ENCODE measurements around the gene EME1. TPM values are rescaled to one million over a fixed set of nuclear protein-coding genes. Genes with fewer than 3 reads are reported as not detected.

The EME1 gene
- total RNA-seq, 2 donors from 2014 or later: 1.8 to 10.1 TPM

DNA sequence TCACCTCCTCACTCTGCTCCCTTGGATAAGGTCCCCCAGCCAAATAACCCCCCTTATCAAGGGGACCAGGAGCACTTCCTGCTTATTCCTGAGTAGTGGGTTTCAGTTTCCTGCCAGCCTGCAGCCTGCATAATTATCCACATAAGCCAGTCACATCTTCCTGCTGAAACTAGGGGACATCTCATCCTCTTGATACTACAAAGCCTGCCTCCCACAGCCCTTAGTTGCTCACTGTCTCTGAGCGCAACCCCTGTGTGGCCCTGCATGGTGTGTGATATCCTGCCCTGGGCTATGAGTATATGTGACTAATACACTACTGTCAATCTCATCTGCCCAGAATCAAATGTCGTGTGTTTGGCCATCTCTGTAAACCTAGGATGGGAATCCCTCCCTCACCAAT lies 35.1 kb upstream of the EME1 start:
- intact Hi-C loops (cut with DNase I): no loop called here
- no peaks in the 10 kb centered on the region for H3K9me3 ChIP-seq
- DNase-seq: no peak
- no peaks in the 10 kb centered on the region for H3K36me3 ChIP-seq
- H3K4me3 ChIP-seq: no peak overlapping the region
- no peak overlapping the region for H3K9ac ChIP-seq (ENCODE audit: low read depth in 2 of 2, low read length in 2 of 2)
- no peaks in the 10 kb centered on the region for H3K27me3 ChIP-seq
- H3K4me1 ChIP-seq: no peaks in the 10 kb centered on the region
- TF ChIP-seq CTCF (IDR thresholded peaks at IDR 0.05): no peak
- H3K27ac ChIP-seq: no peak overlapping the region

- Histone ChIP-seq H3K9ac (ENCODE audit: low read depth in 2 of 2, low read length in 2 of 2) (no peak overlapping the region), H3K4me1 (no peaks in the 10 kb centered on the region), H3K36me3 (no peaks in the 10 kb centered on the region), H3K27ac (no peak overlapping the region), H3K27me3 (no peaks in the 10 kb centered on the region), H3K9me3 (no peaks in the 10 kb centered on the region), H3K4me3 (no peak overlapping the region)
- no peak for TF ChIP-seq CTCF (IDR thresholded peaks at IDR 0.05)
- no peak for DNase-seq
- intact Hi-C loops (cut with DNase I): no loop called here
Measured at GRCh38 chr17:50338645-50339044, 34.4 kb upstream of the EME1 start.

DNA sequence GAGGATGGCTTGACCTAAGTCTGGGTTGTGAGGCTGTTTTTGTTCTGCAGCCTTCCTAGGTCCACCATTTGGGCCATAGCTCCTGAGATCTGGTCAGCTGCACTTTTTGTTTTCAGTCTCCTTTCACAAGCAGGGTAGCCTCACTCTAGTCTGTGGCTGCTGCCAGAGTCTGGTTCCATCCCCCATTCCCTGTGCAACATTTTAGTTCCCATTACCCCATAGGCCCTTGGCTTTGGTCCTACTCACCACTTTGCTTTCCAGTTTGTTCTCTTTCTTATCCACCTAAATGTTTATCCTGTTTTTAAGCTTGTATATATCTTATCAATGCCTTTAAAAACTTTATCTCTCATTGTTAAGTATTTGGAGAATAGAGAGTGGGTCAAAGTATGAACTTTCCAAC lies 33.6 kb upstream of the EME1 start:
- H3K27me3 ChIP-seq: no peaks in the 10 kb centered on the region
- TF ChIP-seq CTCF (IDR thresholded peaks at IDR 0.05): no peak
- no peak overlapping the region for H3K27ac ChIP-seq
- H3K4me3 ChIP-seq: no peak overlapping the region
- H3K36me3 ChIP-seq: no peaks in the 10 kb centered on the region
- H3K9me3 ChIP-seq: no peaks in the 10 kb centered on the region
- intact Hi-C loops (cut with DNase I): no loop called here
- no peaks in the 10 kb centered on the region for H3K4me1 ChIP-seq
- DNase-seq: no peak
- no peak overlapping the region for H3K9ac ChIP-seq (ENCODE audit: low read depth in 2 of 2, low read length in 2 of 2)

GRCh38 chr17:50344731-50345365 lies 28.2 kb upstream of the EME1 start:
- Histone ChIP-seq H3K9ac (ENCODE audit: low read depth in 2 of 2, low read length in 2 of 2) (peak overlapping the region in 1 of 2 donors; percentile 48), H3K27me3 (no peaks in the 10 kb centered on the region), H3K9me3 (no peaks in the 10 kb centered on the region), H3K27ac (peak overlapping the region; percentile 42), H3K4me3 (no peak overlapping the region), H3K4me1 (peaks cover 7% of the 10 kb centered on the region), H3K36me3 (no peaks in the 10 kb centered on the region)
- peak; percentile 49 for DNase-seq
- intact Hi-C loops (cut with DNase I): no loop called here
- no peak for TF ChIP-seq CTCF (IDR thresholded peaks at IDR 0.05)

DNA sequence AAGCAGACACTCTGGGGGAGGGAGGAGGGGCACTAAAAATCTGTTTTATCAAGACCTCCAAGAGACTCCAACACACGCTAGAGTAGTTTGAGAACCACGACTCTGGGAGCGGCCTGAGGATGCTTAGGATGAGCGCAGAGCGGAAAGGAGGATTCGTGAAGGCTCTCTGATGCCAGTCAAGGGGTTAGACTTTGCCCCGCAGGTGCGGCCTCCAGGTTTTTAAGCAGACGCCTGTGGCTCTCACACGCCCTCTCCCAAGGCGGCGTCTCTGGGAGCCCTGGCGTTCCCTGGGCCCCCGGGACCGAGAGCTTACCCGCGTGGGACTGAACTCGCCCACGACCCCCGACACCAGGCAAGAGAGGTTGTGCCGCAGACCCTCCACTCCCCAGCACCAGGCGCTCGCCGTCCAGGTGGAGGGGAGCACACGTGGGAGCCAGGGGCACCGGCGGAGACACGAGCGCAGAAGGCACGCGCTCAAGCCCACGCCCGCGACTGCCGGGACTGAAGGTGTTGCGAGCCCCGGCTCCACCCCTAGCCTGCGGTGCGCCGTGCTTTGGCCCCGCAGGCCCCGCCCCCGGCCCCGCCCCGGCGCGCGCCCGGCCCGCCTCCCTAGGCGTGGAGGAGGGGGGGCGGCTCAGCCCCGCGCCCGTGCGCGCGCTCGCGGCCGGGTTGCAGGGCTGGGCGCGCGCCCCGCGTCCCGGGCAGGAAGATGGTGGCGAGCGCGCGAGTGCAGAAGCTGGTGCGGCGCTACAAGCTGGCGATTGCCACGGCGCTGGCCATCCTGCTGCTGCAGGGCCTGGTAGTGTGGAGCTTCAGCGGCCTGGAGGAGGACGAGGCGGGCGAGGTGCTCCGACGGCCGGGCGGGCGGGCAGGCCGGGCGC lies 27.4 kb upstream of the EME1 start, which contains the start of gene XYLT2:
Gene XYLT2, plus strand, starts transcription at position 695 of the 881 bp plus-strand sequence. Its CDS starts 15 bp downstream, at position 710.
- H3K9ac ChIP-seq (ENCODE audit: low read depth in 2 of 2, low read length in 2 of 2): peak within 1 kb of the TSS; percentile 84 to 93
- H3K27me3 ChIP-seq: no peaks in the 10 kb centered on the region
- H3K4me3 ChIP-seq: peak within 1 kb of the TSS; percentile 79
- no peaks in the 10 kb centered on the region for H3K36me3 ChIP-seq
- no peaks in the 10 kb centered on the region for H3K9me3 ChIP-seq
- intact Hi-C loops (cut with DNase I): no loop called here
- no peak for TF ChIP-seq CTCF (IDR thresholded peaks at IDR 0.05)
- H3K4me1 ChIP-seq: peaks cover 7% of the 10 kb centered on the region
- DNase-seq: peak; percentile 93
- H3K27ac ChIP-seq: peak within 1 kb of the TSS; percentile 42

Data from colonic mucosa (tissue), 4 donors.